LNCaP clone FGC (cell line): ENCODE measurements around the gene SRGAP2C.
"Not testable (repeated sequence)": the region's sequence is repeated elsewhere in the genome, so short reads cannot be mapped to it uniquely, and the experiment has no call there.

Experiments
- DNase-seq: peaks from one replicate; pipeline ENCODE4 v3.0.0-alpha.2; 2011; ENCODE audit warnings: low read depth
- H3K4me3 ChIP-seq: 2 replicates; pipeline ENCODE4 v1.5.1; 2011; ENCODE audit warnings: mild to moderate bottlenecking, low read depth, low read length, control low read depth

SRGAP2C gene

DNA sequence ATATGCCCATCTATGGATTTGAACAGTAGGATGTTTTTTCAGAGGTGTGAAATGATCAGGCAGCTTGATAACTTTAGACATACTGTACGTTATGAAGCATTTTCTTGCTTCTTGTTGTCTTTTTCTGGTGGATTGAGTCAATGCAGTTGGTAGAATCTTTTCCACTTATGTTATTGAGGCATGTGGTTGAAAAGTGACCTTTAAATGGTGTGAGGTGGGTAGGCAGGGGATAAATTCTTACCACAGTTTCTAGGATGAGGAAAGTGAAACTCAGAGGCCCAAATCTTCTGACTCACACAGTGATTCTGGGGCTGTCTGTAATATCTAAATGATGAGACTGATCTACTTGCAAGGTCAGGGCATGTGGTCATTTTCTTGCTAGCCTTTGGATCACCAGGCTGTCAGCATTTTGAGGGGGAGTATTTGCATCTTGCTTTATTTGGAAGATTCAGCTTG, 79.0 kb downstream of the SRGAP2C start:
- not testable (repeated sequence) for DNase-seq, H3K4me3 ChIP-seq

- DNase-seq = not testable (repeated sequence)
Observed at GRCh38 chr1:121267072-121267471, 82.3 kb downstream of the SRGAP2C start.

DNA sequence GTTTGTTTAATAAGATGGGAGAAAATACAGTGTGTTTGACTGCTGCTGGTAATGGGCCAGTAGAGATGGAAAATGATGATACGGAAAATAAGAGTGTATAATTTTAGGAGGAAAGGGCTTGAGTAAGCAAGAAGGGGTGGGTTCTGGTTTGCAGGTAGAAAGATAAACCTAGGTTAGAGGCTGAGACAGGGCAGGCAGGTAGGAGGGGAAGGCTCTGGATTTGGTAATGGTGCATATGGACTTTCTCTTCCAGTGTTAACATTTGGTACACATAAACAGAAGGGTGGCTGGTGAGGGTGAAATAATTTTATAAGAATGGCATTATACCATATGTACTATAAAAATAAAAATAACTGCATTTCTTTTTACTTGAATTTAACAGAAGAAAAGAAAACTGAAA, 84.5 kb downstream of the SRGAP2C start:
- not testable (repeated sequence) for H3K4me3 ChIP-seq, DNase-seq

More at GRCh38 chr1:121267072-121267471, 82.3 kb downstream of the SRGAP2C start:
- H3K4me3 ChIP-seq = not testable (repeated sequence)

DNA sequence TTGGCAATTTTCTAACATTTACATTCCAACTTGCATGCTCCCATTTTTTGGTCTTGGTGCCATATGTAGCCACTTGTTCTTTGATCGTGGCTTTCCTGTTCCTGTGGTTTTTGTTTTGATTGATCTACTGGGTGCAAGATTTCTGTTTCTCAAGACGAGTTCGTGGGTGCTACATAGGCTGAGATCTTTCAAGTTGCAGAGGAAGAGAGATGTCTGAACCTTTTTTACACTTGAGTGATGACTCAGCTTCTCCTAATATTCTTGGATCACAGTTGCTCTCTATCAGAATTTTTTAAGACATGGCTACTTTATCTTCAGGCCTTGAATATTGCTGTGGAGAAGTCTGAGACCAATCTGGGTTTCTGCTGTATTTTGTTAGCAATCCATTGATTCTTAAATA, 85.2 kb downstream of the SRGAP2C start:
- H3K4me3 ChIP-seq, DNase-seq: not testable (repeated sequence)

DNA sequence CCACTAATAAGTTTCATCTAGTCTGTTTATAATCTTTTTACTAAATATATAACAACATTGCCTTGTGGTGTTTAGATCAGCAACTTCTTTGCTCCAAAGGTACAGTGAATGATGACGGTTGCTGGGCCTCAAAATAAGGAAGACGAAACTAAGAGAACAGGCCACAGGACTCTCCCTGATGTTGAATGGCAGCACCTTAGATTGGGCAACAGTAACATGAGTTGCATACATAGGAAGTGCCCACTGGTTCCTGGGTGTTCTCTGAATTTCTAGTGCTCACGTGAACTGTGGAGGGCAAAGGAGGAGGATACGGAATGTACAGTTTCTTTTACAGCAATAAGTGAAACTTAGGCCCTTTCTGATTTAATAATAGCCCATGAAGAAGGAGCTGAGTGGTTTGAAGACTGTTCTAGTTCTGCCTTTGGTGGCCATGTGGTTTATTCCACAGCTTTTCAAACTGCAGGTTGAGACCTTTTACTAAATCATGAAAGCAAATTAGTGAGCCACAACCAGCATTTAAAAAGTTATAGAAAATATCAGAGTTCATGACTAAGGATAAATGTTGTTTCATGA, 86.5 kb downstream of the SRGAP2C start:
- not testable (repeated sequence) for DNase-seq, H3K4me3 ChIP-seq

DNA sequence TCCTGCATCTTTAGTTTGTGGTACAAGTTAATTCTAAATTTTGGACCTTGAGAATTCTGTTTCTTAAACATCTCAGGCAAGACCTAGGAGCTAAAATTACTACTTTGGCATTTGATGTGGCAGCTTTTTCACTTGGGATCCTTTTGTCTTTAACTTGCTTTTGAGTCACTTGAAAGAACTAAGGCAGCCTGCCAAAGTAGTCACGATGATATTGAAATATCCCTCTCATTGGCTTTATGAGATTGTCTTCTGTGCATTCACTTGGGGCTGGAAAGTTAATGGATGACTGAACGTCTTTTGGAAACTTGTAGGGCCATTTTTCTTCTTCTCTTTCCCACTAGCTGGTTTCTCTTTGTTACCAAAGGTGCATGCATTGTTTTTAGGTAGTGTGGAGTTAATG, 90.7 kb downstream of the SRGAP2C start:
- not testable (repeated sequence) for DNase-seq, H3K4me3 ChIP-seq

DNA sequence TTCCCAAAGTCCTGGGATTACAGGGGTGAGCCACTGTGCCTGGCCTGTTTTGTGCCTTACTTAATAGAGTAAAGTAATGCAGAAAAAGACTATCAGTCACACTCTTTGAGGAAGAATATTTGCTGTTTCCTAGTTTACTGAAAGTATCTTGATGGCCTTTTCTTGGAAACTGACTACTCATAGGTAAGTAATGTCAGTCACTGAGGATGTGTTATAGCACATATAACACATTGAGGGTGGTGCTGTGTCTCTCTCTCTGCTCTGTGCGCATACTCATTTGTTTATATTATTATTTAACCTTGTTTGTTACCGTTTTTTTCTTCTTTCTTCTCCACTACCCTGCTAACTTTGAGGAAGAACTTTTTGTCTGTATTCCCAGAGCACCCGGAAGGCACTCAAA, 93.4 kb downstream of the SRGAP2C start:
- H3K4me3 ChIP-seq = not testable (repeated sequence)

GRCh38 chr1:121278777-121279547, 94.2 kb downstream of the SRGAP2C start:
- not testable (repeated sequence) for H3K4me3 ChIP-seq, DNase-seq

More for the DNA sequence above, 93.4 kb downstream of the SRGAP2C start:
- DNase-seq = not testable (repeated sequence)

- H3K4me3 ChIP-seq, DNase-seq: not testable (repeated sequence)
Observed at GRCh38 chr1:121279548-121279898, 94.7 kb downstream of the SRGAP2C start.

GRCh38 chr1:121280699-121281317, 96.0 kb downstream of the SRGAP2C start:
- not testable (repeated sequence) for DNase-seq, H3K4me3 ChIP-seq

DNA sequence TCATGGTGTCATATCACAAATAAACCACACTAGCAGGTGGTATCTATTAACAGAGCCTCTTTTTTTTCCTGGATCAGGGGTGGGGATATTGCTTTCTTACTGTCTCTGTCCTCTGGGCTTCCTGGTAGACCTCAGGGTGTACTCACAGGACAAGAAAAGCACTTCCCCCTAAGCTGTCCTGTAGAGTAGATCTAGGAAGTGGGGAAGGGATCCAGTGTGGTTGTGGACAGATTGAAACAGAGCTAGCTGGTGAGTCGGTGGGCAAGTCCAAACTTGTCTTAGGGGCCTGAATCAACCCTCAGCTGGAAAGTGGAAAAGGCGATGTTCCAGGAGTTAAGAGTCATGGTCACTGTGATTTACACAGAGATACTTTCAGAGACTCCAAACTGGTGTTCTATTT, 96.7 kb downstream of the SRGAP2C start:
- DNase-seq, H3K4me3 ChIP-seq: not testable (repeated sequence)

DNA sequence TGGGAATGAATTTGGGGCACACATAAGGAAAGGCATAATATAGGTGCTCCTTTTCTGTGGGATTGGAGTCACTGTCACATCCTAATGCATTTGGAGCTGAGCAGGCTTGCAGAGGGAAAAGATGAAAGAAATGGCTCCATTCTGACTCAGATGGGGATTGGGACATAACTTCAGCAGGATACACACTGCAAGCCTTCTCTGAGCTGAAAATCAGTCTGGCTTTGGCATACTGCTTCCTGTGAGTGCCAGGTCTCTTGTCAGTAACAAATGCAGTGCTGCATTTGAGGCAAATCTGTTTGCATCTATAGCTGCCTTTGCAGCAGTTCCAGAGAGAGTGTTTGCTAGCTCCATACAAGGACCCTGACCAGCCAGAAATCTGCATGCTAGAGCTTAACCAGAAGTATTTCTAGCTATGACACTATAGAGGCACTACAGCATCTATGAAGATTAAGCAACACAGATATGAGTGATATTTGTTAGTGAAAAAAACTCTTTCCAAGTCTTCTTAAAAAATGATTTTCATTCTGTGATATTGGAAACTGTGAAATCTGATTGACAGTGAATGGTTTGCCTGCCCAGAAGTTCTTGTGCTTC, 98.9 kb downstream of the SRGAP2C start:
- not testable (repeated sequence) for H3K4me3 ChIP-seq, DNase-seq

DNA sequence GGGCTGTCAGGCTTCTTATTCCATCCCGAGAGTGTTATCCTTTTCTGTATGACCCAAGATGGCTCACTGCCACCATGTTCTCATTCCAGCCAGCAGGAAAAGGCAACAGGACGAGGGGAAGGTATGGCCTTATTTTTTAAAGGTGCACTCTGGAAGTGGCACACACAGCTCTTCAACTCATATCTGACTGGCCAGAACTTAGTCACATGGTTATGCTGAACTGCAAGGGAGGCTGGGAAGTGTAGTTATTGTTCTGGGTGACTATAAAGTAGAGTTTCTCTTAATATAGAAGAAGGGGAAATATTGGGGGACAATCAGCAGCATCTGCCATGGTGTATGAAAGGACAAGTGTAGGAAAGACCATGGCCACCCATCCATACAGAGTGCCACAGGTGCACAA, 107.8 kb downstream of the SRGAP2C start:
- not testable (repeated sequence) for DNase-seq, H3K4me3 ChIP-seq

GRCh38 chr1:121293263-121294204, 108.8 kb downstream of the SRGAP2C start:
- DNase-seq, H3K4me3 ChIP-seq: not testable (repeated sequence)

GRCh38 chr1:121294205-121294570, 109.4 kb downstream of the SRGAP2C start:
- not testable (repeated sequence) for DNase-seq, H3K4me3 ChIP-seq

DNA sequence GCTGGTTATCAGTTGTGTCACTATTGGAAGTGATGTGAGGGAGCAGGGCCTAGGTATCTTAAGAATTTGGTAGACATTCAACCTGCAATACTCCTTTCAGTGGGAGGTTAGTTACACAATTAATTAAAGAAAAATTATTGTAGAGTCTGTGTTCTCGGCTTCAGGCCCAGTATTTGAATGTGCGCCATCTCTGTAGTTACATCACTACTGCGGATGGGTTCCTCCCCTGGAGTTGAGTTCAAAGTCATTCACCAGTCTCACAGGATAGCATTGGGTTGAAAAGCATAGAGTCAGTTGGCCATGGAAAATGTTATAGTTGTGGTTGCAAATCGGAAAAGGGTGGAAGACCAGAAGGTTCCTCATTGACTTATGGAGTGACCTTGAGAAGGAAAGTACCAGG, 111.8 kb downstream of the SRGAP2C start:
- DNase-seq = not testable (repeated sequence)

DNA sequence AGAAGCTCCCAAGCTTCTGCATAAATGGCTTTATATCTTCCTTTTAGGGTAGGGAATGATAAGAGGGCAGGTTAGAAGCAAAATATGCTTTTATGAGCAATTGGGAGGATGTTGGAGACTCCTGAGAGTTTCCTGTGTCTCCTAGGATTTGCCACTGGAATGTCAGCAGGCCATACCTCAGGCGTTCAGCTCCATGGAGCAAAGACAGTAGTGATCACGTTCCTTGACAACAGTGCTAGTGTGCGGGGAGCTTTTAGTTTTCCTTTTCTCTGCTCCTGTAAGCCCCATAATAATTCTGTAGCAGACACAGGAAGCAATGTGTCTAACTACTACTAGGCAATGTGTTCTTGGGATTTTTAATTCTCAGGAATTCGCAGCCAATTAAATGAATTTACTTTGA, 113.8 kb downstream of the SRGAP2C start:
- not testable (repeated sequence) for DNase-seq, H3K4me3 ChIP-seq

More for the DNA sequence above, 111.8 kb downstream of the SRGAP2C start:
- H3K4me3 ChIP-seq = not testable (repeated sequence)

DNA sequence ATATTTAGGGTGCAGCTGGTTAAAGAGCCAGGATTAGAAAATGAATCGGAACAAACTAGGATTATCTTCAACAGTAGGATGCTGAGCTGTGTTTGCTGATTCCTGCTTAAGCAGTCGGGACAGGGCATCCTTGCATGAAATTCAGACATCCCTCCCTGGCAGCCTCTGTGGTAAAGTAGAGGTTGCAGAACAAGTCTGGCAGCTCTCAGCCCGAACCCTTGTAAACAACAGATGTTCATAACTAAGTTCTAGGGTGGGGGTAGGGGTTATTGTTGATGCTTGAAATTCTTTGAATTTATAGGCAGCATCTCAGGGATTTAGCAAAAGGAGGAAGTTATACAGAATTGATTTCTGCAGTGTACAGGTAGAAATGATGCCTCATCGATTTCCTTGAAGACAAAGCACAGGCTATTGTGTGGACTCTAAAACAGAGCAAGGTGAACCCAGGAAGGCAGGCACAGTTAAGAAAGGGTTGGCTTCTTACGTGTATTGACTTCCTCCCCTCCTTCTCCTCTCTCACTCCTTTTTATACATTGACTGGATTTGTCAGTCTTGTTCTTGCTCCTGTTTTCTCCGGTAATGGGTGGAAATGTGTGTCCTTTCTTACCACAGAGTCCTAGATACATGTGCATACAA, 114.9 kb downstream of the SRGAP2C start:
- H3K4me3 ChIP-seq, DNase-seq: not testable (repeated sequence)
